LoVo (cell line): ENCODE measurements around the gene MTERF4.

ENCODE experiments used
- DNase-seq: peaks from one replicate; pipeline ENCODE4 v3.0.0-alpha.2; 2016; ENCODE audit warnings: low spot score

Gene MTERF4

DNA sequence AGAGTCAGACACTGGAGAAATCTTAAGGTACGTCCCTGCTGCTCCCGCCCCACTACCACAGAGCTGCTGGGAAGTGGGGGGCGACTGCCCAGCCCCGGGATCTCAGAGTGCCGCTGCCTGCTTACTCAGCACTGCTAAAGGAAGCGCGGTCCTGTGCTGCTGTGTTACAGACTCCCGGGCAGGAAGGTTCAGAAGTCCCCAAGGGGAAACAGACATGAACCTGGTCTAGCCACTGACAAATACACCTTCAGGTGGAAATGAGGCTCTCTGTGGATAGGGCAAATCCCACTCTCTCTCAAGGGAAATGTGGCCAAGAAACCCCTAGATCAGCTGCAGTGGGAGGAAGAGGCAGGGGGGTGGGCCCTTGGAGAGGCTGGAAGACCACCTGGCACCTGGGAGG is 13.7 kb downstream of the MTERF4 start:
- DNase-seq, result no peak

DNA sequence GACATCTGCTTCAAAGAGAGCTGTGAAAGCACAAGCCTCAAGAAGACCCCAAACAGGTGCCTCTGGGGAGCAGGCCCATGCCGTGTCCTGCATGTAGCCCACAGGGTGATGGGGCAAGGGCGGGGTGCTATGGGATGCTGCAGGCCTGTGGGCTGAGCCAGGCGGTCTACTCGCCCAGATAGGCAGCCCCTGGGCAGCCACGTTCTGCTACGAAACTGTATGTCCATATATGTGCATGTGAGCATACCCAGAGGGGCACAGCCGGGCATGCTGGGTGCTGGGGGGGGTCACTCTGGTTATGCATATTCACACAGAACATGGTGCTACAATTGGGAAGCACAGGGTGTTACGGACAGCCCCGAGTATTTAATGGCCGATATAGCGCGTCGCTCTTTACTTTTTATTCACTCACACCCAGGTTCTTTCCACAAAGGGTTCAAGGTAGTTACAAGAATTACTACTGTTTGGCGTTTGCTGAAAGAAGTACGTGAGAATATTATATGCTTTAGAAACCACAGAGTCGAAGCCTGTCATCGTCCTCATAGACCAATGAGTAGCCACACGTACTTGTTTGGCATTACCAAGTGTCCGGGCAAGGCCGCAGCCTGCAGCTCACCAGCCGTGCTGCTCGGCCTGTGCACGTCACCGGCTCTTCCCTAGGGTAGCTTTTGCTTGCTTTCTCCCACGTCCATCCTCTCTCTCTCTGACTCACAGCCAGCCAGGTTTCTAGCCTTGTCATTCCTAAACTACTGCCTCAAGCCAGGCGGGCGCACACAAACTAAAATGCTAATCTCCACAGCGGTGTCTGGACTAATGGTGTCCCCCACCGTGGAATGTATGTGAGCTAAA is 14.4 kb downstream of the MTERF4 start:
- DNase-seq, result no peak

DNA sequence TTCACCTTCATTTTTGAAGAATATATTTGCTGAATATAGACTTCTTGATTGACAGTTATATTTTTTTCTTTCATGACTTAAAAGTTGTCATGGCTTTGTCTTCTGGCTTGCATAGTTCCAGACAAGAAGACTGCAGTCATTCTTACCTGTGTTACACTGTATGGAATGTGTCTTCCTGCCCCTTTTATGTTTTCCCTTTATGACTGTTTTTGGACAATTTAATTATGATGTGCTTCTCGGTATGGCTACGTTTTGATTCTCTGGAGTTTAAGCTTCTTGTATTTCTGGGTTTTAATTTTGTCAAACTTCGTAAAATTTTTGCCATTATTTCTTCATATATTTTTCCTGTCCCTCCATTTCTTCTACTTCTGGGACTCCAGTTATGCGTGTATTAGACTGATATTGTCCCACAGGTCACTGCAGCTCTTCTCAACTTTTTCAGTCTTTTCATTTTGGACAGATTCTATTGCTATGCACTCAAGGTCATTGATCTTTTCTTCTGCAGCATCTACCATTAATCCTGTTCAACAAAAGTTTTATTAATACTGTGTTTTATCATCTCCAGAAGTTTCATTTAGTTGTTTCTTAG is 17.1 kb downstream of the MTERF4 start:
- no peak for DNase-seq

DNA sequence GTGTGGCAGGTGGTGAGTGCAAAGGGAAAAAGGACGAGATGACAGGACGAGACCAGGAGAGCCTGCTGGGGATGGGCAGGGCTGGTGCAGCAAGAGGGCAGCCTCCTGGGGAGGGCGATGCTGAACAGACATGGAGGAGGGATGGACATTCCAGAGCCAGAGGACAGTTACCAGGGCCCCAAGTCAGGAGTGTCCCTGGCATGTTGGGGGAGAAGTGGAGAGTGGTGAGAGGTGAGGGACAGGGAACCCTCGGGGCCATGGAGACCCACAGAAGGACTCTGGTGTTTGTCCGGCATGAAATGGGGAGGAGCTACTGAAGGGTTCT is 19.0 kb downstream of the MTERF4 start:
- DNase-seq, result no peak

DNA sequence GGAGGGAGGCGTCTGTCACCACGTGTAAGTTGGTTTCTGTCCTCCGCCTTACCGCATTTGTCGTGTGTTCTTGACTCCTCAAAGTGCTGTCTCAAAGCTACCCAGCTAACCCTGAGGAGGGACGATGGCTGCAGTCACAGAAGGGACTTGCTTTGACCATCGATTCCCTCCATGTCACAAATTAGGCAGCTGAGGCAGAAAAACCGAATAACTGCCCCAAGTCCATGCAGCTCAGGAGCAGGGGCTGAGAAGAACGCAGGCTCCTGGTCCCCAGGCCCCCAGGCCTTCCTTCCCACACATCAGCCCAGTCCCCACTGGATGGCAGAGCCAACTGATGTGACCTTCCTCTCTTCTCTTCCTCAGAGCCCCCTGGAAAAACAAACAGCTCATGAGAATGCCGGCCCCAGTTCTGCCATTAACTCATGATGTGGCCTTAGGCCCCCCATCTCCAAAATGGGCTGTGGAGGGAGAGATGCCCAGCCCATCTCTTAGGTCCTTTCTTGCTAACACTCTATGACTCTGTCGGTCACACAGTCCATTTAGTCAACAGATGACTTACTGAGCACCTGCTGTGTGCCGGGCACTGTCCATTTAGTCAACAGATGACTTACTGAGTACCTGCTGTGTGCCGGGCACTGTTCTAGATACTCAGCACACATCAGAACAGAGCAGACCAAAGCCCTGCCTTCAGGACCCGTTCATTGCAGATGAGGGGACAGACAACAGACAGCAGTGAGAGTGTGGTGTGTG is 19.6 kb downstream of the MTERF4 start:
- DNase-seq, result no peak

DNA sequence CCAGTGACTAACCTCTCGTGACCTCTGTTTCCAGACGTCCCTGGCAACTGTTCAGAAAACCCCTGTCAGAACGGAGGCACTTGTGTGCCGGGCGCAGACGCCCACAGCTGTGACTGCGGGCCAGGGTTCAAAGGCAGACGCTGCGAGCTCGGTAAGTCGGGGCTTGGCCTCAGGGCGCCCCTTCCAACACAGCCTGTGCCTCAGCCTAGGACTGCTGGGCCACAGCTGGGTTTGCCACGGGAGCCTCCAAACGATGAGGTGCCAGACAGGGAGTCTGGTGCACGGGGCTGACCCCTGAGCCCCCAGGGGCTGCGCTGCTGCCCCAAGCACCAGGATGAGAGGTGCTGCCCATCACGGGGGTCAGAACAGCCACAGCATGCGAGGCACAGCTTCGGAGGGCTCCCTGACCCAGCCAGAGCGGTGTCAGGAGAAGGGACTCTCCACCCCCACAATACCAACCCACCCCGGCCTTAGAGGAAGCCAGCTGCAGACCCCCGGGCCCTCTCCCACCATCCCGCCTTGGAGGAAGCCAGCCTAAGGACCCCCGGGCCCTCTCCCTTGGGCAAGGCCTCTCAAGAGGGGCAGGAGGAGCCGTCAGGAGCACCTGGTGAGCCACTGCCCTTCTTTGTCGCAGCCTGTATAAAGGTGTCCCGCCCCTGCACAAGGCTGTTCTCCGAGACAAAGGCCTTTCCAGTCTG is 20.3 kb downstream of the MTERF4 start:
- DNase-seq, result no peak

DNA sequence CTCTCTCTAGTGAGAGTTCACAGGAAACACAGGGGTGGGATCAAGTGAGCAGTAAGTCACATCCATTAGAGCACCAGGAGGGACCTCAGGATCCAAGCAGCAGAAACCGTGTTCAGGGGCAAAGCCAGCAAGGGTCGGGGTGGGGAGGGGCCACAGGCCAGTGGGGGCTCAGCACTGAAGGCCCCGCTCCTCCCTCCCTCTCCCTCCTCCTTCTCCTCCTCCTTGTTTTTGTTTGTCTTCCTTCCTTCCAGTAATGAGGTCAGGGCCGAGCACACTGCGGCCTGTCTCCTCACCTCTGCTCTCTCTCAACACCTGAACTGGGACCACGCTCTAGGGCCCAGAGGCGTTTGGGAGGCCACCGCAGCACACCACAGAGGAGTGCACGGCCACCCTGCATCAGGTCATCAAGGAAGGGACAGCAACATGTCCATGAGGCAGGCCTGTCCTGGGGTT is 20.9 kb downstream of the MTERF4 start:
- no peak for DNase-seq

DNA sequence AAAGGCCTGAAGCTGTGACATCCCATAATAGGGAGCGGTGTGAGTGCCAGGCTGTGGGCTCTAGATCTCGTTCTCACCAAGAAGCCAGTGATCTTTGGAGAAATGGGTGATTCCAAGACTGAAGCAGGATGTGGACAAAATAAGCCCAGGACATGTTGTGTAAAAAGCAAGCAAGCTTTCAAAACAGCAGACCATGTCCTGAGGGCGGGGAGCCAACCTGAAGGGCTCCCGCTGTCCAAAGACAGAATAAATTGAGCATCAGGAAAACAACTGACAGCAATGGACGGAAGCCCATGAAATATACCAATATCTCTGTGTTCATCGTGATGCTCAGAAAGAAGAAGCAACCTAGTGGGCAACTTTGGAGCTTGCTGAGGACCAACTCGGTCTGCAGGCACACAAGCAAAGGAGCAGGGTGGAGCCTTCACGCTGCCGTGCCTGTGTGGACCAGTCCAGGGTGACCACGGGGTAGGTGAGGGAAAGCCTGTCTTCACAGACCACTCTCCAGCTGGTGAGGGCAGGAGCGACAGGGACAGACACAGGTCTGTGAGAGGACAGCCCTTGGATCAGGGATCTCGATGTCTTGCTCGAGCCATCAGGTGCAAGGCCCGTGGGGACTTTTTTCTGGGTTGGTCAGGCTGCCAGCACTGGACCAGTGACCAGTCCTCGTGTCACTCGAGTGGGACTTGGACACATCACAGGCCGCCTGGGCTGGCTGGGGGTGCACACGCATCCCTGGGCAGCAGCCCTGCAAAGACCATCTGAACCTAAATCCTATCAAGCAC is 21.5 kb downstream of the MTERF4 start:
- DNase-seq, result no peak

DNA sequence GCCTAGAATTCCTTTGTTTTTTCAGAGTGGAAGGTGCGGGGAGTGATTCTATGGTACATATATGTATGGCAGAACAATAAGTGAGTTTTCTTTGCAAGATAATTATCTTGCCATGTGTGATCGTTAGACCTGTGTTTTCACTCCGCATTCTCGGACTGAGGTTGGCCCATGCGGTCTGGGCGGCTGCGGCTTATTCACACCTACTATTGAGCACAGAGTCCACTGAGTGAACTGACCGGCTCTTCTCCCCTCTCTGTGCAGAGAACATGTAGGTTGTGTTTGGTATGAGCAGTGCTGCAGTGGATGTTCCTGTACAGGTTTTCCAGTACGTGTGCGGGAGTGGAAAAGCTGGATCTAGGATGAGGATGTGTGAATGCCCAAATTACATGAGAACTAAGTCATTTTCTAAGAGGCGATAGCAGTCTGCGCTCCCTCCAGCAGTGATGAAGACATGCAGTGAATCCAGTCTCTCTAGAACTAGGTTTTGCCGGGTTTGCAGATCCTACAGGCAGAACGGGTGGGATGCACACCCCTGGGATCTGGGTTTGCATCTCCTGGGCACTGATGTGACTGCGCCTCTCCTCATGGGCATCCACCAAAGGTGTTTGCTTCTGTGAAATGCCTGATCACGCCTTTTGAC is 27.1 kb downstream of the MTERF4 start:
- DNase-seq, result no peak

DNA sequence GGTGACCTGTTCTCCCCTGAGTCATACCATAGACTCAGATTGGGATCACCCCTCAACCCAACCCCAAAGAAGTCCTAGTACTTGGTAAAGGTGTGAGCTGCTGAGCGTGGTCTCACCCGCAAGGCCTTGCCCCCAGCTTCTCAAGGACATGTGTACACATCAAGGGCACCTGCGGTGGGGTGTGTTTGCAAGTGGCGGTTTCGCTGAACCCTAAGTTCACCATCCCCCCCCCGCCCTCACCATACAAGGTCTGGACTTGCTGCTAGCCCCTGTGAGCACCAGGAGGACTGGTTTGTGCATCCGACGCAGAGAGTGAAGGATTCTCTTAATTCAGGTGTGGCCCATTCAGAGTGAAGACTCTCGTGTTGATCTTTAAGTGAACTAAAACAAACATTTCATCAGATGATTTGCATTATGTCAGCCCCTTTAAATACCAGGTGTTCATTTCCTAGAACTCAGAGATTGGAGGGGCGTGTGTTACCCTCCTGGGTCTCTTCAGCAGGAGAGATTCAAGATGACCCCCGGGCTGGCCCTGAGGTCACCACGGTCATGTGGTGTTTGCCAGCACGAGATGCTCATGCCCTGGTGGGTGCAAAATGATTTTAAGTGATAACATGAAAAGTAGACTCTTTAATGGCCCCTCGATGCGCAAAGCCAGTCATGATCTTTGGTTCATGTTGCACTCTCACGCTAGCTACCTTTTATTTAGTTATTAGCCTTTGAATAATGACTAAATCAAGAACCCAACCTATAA is 27.8 kb downstream of the MTERF4 start:
- DNase-seq, result no peak

DNA sequence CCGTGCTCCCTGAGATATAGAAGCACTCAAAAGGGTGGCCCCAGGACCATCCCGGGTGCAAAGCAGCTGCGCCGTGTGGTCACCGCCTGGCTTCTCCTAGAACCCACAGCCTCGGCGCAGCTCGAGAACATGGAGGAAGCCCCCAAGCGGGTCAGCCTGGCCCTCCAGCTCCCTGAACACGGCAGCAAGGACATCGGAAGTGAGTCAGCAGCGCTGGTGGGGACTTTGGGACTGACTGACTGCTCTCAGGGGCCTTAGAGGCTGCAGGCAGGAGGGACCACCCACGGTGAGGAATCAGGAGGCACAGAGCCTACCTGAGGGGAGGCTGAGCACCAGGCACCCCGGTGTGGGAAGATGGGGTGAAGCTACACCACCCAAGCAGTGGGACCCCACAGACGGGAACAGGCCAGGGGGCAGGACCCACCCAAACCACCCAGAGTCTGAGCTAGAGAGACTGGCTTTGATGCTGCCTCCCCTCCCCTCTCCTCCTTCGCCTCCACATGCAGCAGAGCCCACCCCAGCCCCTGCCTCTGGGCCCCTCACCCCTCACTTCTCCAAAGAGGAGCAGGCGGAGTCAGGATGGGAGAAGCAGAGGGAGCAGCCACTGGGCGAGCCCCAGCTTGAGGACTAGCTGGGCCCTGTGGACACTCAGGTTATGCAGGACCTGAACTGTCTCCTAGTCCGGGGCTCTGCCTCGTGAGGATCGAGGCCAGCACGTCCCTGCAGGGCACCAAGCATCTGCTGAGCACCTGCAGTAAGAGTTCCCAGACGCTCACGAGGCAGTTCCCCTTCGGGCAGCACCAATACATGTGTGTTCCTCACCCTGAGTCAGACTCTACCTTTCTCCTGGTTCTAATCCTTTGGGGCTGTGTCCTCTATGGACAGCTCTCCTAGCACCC is 28.7 kb downstream of the MTERF4 start:
- no peak for DNase-seq

DNA sequence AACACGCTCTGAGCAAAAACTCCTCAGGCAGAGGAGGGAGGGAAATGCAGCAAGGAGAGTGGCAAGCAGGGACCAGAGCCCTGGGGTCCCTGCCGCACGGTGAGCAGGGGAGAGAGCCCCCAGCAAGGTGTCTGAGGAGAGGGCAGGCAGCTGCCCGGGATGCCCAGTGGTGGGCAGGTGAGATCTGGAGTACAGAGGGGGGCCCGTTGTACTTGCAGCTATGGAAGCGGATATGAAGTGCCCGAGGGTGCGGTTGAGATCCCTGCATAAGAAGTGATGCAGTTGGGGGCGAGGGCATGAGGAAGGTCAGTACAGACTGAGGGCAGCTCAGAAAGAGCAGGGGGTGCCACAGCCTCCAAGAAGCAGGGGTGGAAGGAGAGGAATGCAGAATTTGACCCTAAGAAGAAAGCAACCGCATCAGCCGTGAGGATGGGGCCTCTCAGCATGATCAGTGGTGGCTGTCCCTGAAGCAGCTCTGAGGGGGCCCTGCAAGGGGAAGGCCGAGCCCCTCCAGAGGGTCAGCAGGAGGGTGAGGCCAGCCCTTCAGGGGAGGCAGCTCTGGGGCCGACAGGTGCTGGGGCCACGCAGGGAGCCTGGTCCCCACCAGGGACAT is 29.4 kb downstream of the MTERF4 start:
- no peak for DNase-seq

DNA sequence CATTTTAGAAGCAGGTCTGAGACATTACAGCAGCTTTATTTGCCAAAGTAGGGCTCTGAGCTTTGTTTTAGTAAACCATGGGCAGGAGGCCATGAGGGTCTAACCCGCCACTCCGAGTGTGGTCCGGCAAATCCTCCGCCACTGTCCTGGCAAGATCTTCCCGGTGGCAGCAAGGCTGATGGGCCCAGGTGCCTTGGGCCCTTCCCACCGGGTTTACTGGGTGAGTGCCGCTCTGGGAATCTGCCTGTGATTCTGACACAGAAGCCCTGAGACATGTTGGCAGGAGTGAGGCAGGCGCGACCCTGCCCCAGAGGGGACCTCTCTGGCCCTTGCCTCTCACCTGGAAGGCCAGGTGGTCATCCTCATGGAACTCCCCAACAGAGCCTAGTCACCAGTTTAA is 29.9 kb downstream of the MTERF4 start:
- DNase-seq, result no peak

DNA sequence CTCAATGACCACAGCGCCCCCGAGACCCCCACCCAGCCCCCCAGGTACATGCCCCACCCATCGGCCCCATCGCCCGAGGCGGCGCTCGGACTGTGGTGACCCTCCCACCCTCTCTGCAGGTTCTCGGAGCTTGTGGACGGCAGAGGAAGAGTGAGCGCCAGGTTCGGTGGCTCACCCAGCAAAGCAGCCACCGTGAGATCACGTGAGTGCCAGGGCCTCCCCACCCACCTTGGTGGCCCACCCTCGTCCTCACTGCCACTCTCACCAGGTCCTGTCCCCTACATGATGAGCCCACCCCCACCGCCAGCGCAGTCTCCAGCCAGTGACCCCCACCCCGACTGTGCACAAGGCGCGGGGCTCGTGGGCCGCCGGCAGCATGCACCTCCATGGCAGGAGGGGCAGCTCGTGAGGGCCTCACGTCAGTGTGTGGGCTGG is 30.4 kb downstream of the MTERF4 start:
- no peak for DNase-seq

DNA sequence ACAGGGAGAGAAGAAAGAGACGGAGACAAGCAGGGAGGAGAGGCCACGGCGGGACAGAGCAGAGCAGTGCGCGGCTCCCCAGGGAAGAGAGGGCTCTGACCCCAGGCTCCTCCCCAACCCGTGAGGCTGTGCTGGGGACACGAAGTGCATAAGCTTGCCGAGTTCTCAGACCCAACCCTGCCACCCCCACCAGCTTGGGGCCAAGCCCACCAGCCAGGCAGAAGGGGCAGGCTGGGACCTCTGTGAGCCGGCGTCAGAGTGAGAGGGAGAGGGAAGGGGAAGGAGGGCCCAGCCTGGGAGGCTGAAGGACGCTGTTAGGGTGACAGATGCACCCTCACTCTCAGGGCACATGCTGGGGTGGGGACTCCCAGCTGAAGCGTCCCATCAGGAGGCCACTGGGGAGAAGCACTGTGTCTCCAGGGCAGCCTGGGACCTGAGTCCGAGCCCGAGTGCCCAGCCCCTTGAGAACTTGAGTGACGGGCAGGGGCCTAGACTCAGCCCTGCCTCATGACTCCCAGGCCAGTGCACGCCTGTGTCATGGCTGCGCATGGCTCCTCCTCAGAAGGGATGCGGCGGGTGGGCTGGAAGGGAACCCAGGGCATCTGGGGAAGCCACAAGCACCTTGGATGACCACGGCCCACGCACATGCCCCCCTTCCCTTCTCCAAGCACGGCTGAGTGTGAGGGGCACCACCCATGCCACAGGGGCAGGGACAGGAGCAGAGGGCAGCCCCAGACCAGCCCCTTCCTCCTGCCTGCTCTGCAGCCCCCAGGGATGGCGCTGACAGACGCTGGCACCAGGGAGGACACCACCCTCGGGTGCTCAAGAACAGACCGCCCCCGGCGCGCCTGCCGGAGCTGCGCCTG is 31.0 kb downstream of the MTERF4 start:
- no peak for DNase-seq

DNA sequence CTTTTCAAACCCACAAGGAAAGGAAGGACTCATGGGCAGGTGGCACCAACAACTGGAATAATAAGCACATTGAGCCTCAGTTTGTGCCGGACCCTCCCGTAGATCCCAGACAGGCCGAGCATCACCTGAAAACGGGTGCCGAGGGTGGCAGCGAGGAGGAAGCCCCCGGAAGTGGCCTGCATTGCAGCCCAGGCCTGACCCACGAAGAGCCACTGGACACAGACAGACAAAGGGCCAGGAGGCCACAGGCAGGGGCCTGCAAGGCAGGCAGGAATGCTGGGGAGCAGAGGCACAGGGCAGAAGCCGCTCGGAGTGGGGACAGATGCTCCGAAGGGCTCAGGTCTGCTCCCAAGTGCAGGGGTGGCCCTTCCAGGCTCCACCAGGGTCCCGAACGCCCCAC is 31.7 kb downstream of the MTERF4 start:
- DNase-seq, result no peak

DNA sequence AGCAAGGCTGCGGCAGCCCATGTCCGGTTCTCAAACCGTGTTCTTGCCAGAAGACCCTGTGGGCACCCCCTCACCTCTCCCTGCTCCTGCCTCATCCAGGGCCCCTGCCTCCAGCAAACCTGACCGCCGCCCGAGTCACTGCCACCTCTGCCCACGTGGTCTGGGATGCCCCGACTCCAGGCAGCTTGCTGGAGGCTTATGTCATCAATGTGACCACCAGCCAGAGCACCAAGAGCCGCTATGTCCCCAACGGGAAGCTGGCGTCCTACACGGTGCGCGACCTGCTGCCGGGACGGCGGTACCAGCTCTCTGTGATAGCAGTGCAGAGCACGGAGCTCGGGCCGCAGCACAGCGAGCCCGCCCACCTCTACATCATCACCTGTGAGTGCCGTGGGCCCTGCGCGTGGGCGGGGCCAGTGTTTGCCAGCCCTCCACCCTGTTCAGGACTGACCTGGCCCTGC is 32.2 kb downstream of the MTERF4 start:
- no peak for DNase-seq
